NCI-H526 treated with DMSO at 0.1 percent for 48 hours (cell line): Measurements from ENCODE around the gene SRSF3.

Experiments
- DNase-seq: peaks from one replicate; lab custom pipeline; 2025; lab: John Stamatoyannopoulos, UW

SRSF3 gene

GRCh38 chr6:36623547-36624459 is 29.6 kb downstream of the SRSF3 start:
- DNase-seq: peak; percentile 70

GRCh38 chr6:36624461-36625157 is 30.4 kb downstream of the SRSF3 start:
- no peak for DNase-seq

- no peak for DNase-seq
These were observed 31.2 kb downstream of the SRSF3 start for GRCh38 chr6:36625158-36625919.

GRCh38 chr6:36626636-36627035 is 32.5 kb downstream of the SRSF3 start:
- DNase-seq: no peak

- DNase-seq: no peak
These were observed 33.0 kb downstream of the SRSF3 start for GRCh38 chr6:36627141-36627540.

- DNase-seq: no peak
These were observed 33.7 kb downstream of the SRSF3 start for GRCh38 chr6:36627801-36628246.

GRCh38 chr6:36629784-36630183 is 35.6 kb downstream of the SRSF3 start:
- no peak for DNase-seq

GRCh38 chr6:36631326-36632011 is 37.3 kb downstream of the SRSF3 start:
- no peak for DNase-seq

GRCh38 chr6:36633370-36633769 is 39.2 kb downstream of the SRSF3 start:
- DNase-seq: no peak

GRCh38 chr6:36633915-36634314 is 39.8 kb downstream of the SRSF3 start:
- DNase-seq: no peak

GRCh38 chr6:36634317-36635108 is 40.4 kb downstream of the SRSF3 start:
- no peak for DNase-seq

- no peak for DNase-seq
These were observed 42.1 kb downstream of the SRSF3 start for GRCh38 chr6:36636283-36636682.

GRCh38 chr6:36636687-36637418 is 42.7 kb downstream of the SRSF3 start:
- DNase-seq: no peak

- no peak for DNase-seq
These were observed 44.4 kb downstream of the SRSF3 start for GRCh38 chr6:36638579-36638978.

GRCh38 chr6:36639171-36639808 is 45.1 kb downstream of the SRSF3 start:
- DNase-seq: no peak

- DNase-seq: no peak
These were observed 47.4 kb downstream of the SRSF3 start for GRCh38 chr6:36641543-36641942.

- no peak for DNase-seq
These were observed 49.0 kb downstream of the SRSF3 start for GRCh38 chr6:36642913-36643817.

GRCh38 chr6:36643977-36644376 is 49.8 kb downstream of the SRSF3 start:
- DNase-seq: no peak

- DNase-seq: no peak
These were observed 54.9 kb downstream of the SRSF3 start for GRCh38 chr6:36649086-36649485.
